SU-DHL-6 (cell line): ENCODE measurements around the gene SLC18A3.

Experiments
- H2AFZ ChIP-seq: fragments of 200-600 bp; sonication (generic); 2 replicates; pipeline ENCODE4 v1.6.1; 2014; ENCODE audit warnings: low read depth, mild to moderate bottlenecking, moderate library complexity, mixed read lengths, antibody characterized with exemption, low read length; ENCODE audit not compliant: severe bottlenecking
- H3F3A ChIP-seq: fragments of 200-600 bp; shearing (Covaris generic); 2 replicates; pipeline ENCODE4 v1.6.0; 2016; ENCODE audit warnings: antibody characterized with exemption, mild to moderate bottlenecking; ENCODE audit not compliant: insufficient read depth
- H3K27ac ChIP-seq: fragments of 200-600 bp; sonication (generic); 2 replicates; pipeline ENCODE4 v1.5.1; 2016; ENCODE audit warnings: low read depth, mild to moderate bottlenecking, low read length, moderate library complexity, mixed read lengths
- H3K27me3 ChIP-seq: fragments of 200-600 bp; sonication (generic), shearing (Covaris generic); 2 replicates; pipeline ENCODE4 v1.6.0; 2014; ENCODE audit warnings: mild to moderate bottlenecking, low read length
- H3K36me3 ChIP-seq: fragments of 200-600 bp; sonication (generic); 2 replicates; pipeline ENCODE4 v1.6.1; 2014; ENCODE audit warnings: mild to moderate bottlenecking, low read length, mixed read lengths
- H3K4me2 ChIP-seq: fragments of 300-600, 200-600 bp; shearing (Covaris generic), sonication (generic); 2 replicates; pipeline ENCODE4 v1.6.0; 2014; ENCODE audit warnings: low read length, low read depth, mild to moderate bottlenecking; ENCODE audit not compliant: poor library complexity, severe bottlenecking
- H3K4me3 ChIP-seq: fragments of 200-600 bp; sonication (generic); 2 replicates; pipeline ENCODE4 v1.5.1; 2014; ENCODE audit warnings: antibody characterized with exemption, low read length, mild to moderate bottlenecking, mixed read lengths; ENCODE audit not compliant: insufficient read depth, poor library complexity, severe bottlenecking
- H3K79me2 ChIP-seq: fragments of 200-600 bp; sonication (generic); 2 replicates; pipeline ENCODE4 v1.6.1; 2014; ENCODE audit warnings: mild to moderate bottlenecking, low read length, moderate library complexity; ENCODE audit not compliant: insufficient read depth
- H3K9ac ChIP-seq: fragments of 200-600 bp; sonication (generic); 2 replicates; pipeline ENCODE4 v1.7.0; 2014; ENCODE audit warnings: mild to moderate bottlenecking, low read length
- H3K9me2 ChIP-seq: fragments of 200-600 bp; sonication (generic); replicated peaks from 2 replicates; pipeline ENCODE4 v1.6.1; 2014; ENCODE audit warnings: low read length; ENCODE audit not compliant: insufficient read depth
- H3K9me3 ChIP-seq: fragments of 200-600 bp; sonication (generic); 2 replicates; pipeline ENCODE4 v1.6.1; 2014; ENCODE audit warnings: low read length, mixed read lengths; ENCODE audit not compliant: insufficient read depth
- H4K20me1 ChIP-seq: fragments of 200-600 bp; sonication (generic); 2 replicates; pipeline ENCODE4 v1.6.1; 2014; ENCODE audit warnings: low read depth, mild to moderate bottlenecking, antibody characterized with exemption, low read length, moderate library complexity, mixed read lengths
- EZH2phosphoT487 ChIP-seq: fragments of 200-600 bp; sonication (generic), shearing (Covaris generic); conservative IDR thresholded peaks from 2 replicates; pipeline ENCODE4 v1.6.1; 2018; ENCODE audit warnings: mild to moderate bottlenecking, antibody characterized with exemption, low read length, moderate library complexity, mixed read lengths
- TF ChIP-seq, protein P1 (sequence below): fragments of 200-600 bp; sonication (generic); IDR thresholded peaks from one replicate; pipeline ENCODE4 v1.5.1; 2017; ENCODE audit warnings: antibody characterized with exemption, mild to moderate bottlenecking, low read length, moderate library complexity; ENCODE audit not compliant: insufficient read depth, poor library complexity, severe bottlenecking

SLC18A3 gene

DNA sequence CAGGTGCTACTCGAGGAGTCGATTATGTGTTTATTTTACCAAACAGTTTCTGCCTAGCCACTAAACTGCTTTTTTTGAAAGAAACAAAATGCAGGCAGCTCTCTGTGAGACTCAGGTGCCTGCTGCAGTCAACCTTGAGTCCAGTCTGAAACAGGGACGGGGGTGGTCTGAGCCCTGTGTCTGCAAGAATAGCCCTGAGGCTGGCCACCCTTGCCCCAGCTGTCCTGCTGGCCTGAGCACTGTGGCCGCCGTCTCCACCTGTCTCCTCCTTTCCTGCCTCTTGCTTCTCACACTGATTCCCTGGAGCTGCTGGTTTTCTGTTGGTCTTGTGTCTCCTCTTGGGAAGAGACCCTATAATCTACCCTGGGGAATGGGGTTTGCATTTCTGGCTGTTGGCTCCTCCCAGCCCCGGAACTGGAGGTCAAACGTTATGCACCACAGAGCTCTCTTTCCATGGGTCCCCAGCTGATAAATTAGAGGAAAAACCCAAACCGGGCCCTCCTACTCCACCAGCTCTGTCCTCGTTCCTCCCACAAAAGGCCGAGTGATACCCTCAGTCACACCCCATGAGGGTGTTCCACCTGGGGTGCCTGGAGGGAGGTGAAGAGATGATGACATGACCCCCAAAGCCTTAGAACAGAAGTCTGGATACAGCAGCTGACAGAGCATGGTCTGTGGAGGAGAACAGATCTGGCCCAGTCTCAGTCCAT is 15.0 kb upstream of the SLC18A3 start:
- no peaks in the 10 kb centered on the region for H3K9me2 ChIP-seq
- no peaks in the 10 kb centered on the region for H4K20me1 ChIP-seq
- no peaks in the 10 kb centered on the region for H3K36me3 ChIP-seq
- H2AFZ ChIP-seq: no peak overlapping the region
- no peak overlapping the region for H3K4me3 ChIP-seq
- no peaks in the 10 kb centered on the region for H3K27me3 ChIP-seq
- no peaks in the 10 kb centered on the region for H3F3A ChIP-seq
- no peak for TF ChIP-seq EZH2phosphoT487
- TF ChIP-seq, protein P1, sequence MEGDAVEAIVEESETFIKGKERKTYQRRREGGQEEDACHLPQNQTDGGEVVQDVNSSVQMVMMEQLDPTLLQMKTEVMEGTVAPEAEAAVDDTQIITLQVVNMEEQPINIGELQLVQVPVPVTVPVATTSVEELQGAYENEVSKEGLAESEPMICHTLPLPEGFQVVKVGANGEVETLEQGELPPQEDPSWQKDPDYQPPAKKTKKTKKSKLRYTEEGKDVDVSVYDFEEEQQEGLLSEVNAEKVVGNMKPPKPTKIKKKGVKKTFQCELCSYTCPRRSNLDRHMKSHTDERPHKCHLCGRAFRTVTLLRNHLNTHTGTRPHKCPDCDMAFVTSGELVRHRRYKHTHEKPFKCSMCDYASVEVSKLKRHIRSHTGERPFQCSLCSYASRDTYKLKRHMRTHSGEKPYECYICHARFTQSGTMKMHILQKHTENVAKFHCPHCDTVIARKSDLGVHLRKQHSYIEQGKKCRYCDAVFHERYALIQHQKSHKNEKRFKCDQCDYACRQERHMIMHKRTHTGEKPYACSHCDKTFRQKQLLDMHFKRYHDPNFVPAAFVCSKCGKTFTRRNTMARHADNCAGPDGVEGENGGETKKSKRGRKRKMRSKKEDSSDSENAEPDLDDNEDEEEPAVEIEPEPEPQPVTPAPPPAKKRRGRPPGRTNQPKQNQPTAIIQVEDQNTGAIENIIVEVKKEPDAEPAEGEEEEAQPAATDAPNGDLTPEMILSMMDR: no peak
- no peaks in the 10 kb centered on the region for H3K9me3 ChIP-seq
- H3K9ac ChIP-seq: no peak overlapping the region
- H3K79me2 ChIP-seq: no peaks in the 10 kb centered on the region
- no peak overlapping the region for H3K27ac ChIP-seq
- no peak overlapping the region for H3K4me2 ChIP-seq

DNA sequence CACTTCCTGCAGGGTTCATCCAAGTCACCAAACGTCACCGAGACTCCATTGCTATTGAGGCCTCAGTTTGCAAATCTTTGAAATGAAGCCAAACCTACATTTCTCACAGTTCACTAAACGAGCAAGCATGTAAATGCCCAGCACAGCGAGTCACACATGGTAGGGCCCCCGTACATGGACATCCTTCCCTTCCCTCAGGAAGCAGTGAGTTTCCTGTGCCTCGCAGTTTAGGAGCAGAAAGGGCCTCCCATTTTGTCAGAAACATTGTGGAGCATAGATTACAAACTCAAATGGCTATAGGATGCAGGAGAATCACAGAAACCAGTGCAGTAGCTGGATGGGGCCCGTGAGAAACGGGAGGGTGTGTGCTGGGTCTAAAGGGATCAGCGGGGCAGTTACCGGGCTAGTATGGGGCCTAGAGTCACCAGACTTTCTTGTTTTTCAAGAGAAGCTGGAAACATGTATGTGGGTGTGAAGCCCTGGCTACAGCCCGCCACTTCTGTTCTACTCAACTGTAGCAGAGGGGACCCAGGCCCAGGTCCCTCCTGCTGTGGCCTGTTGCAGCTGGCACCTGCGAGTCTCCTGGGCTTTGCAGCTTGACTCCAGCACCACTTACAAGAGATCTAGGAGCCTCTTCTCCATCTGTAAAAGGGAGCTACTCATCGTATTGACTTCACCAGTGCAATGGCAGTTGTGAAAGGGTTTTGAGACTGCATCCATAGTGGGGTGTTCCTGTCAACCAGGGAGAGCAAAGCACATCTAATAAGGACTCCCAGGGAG is 14.2 kb upstream of the SLC18A3 start:
- H3K4me3 ChIP-seq: no peak overlapping the region
- no peak overlapping the region for H3K27ac ChIP-seq
- H3K4me2 ChIP-seq: no peak overlapping the region
- H3F3A ChIP-seq: no peaks in the 10 kb centered on the region
- H3K9me2 ChIP-seq: no peaks in the 10 kb centered on the region
- TF ChIP-seq, protein P1: no peak
- no peak for TF ChIP-seq EZH2phosphoT487
- no peak overlapping the region for H3K9ac ChIP-seq
- no peak overlapping the region for H2AFZ ChIP-seq
- no peaks in the 10 kb centered on the region for H4K20me1 ChIP-seq
- H3K27me3 ChIP-seq: no peaks in the 10 kb centered on the region
- H3K9me3 ChIP-seq: no peaks in the 10 kb centered on the region
- no peaks in the 10 kb centered on the region for H3K79me2 ChIP-seq
- H3K36me3 ChIP-seq: no peaks in the 10 kb centered on the region

DNA sequence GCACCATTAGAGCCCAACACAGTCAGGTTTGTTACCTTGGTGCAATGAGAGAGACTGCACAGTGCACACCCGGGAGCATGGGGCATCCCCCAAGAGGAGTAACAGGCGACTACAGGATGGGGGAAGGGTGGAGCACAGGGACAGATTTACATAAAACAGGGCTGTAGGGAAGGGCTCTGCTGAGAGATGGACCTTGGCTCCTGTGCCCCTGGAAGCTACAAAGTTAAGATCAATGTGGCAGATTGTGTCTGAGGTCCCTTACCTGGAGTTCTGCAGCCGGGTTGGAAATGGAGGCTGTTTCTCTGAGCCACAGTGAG is 13.7 kb upstream of the SLC18A3 start:
- Histone ChIP-seq H3K27me3 (no peaks in the 10 kb centered on the region), H3K36me3 (no peaks in the 10 kb centered on the region), H4K20me1 (no peaks in the 10 kb centered on the region), H3F3A (no peaks in the 10 kb centered on the region), H3K9ac (no peak overlapping the region), H3K9me2 (no peaks in the 10 kb centered on the region), H3K4me3 (no peak overlapping the region), H3K79me2 (no peaks in the 10 kb centered on the region), H2AFZ (no peak overlapping the region), H3K27ac (no peak overlapping the region), H3K4me2 (no peak overlapping the region), H3K9me3 (no peaks in the 10 kb centered on the region)
- TF ChIP-seq EZH2phosphoT487: no peak
- TF ChIP-seq, protein P1: no peak
